Upper lobe of right lung (tissue), 1 donor: ENCODE results near the gene STARD5. TPM values are rescaled to one million over a fixed set of nuclear protein-coding genes. Genes with fewer than 3 reads are reported as not detected.

ENCODE experiments used
- ATAC-seq: fragments of 200-7000 bp; cut with Tn5 transposase; one replicate; pipeline ENCODE4 v1.9.1; 2020; ENCODE audit warnings: mild to moderate bottlenecking, moderate library complexity
- DNase-seq: peaks from one replicate; pipeline ENCODE4 v3.0.0-alpha.2; 2020
- H3K27ac ChIP-seq: fragments of 200-600 bp; one replicate; pipeline ENCODE4 v1.8.0; 2022
- H3K27me3 ChIP-seq: fragments of 200-600 bp; one replicate; pipeline ENCODE4 v1.8.0; 2022; ENCODE audit warnings: mild to moderate bottlenecking
- H3K36me3 ChIP-seq: fragments of 200-600 bp; one replicate; pipeline ENCODE4 v1.8.0; 2022
- H3K4me1 ChIP-seq: fragments of 200-600 bp; one replicate; pipeline ENCODE4 v1.8.0; 2022
- H3K4me3 ChIP-seq: fragments of 200-600 bp; one replicate; pipeline ENCODE4 v1.8.0; 2022; ENCODE audit warnings: mild to moderate bottlenecking
- H3K9me3 ChIP-seq: fragments of 200-600 bp; one replicate; pipeline ENCODE4 v1.8.0; 2022
- intact Hi-C: fragments of 100-400 bp; cut with DNase I; formaldehyde crosslinking; loops from one replicate; pipeline ENCODE4 v1.11.0; 2022
- total RNA-seq: library from RNA; stranded (reverse); fragmentation: NEBNext Ultra II Directional; extraction: Animal tissue kit (Norgen Biotek cat#: 25700); gene quantifications from one replicate; pipeline ENCODE4 v1.2.1, GENCODE V29; 2021
- TF ChIP-seq, protein P1 (sequence below): fragments of 200-600 bp; IDR thresholded peaks from one replicate; pipeline ENCODE4 v1.8.0; 2022; ENCODE audit warnings: antibody characterized with exemption
- donor health status: DM: no; HTN: yes; CAD: no; lungs with severe emphysema.

The STARD5 gene
- total RNA-seq, 1 donor from 2014 or later, result 5.4 TPM

GRCh38 chr15:81299156-81299555 lies 24.8 kb downstream of the STARD5 start:
- peak overlapping the region; percentile 79 for H3K27ac ChIP-seq
- DNase-seq, result no peak
- TF ChIP-seq, protein P1, sequence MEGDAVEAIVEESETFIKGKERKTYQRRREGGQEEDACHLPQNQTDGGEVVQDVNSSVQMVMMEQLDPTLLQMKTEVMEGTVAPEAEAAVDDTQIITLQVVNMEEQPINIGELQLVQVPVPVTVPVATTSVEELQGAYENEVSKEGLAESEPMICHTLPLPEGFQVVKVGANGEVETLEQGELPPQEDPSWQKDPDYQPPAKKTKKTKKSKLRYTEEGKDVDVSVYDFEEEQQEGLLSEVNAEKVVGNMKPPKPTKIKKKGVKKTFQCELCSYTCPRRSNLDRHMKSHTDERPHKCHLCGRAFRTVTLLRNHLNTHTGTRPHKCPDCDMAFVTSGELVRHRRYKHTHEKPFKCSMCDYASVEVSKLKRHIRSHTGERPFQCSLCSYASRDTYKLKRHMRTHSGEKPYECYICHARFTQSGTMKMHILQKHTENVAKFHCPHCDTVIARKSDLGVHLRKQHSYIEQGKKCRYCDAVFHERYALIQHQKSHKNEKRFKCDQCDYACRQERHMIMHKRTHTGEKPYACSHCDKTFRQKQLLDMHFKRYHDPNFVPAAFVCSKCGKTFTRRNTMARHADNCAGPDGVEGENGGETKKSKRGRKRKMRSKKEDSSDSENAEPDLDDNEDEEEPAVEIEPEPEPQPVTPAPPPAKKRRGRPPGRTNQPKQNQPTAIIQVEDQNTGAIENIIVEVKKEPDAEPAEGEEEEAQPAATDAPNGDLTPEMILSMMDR, result no peak
- intact Hi-C loops, result loop anchor here (10.0 kb wide), 1 partner anchor 646 kb away; no protein-coding TSS in a partner anchor
- H3K4me3 ChIP-seq, result peak overlapping the region; percentile 49
- no peaks in the 10 kb centered on the region for H3K27me3 ChIP-seq
- H3K9me3 ChIP-seq, result no peaks in the 10 kb centered on the region
- peaks cover 54% of the 10 kb centered on the region for H3K36me3 ChIP-seq
- H3K4me1 ChIP-seq, result peaks cover 66% of the 10 kb centered on the region
- no peak for ATAC-seq

- Histone ChIP-seq H3K4me3 (peak overlapping the region; percentile 49), H3K4me1 (peaks cover 63% of the 10 kb centered on the region), H3K9me3 (no peaks in the 10 kb centered on the region), H3K36me3 (peaks cover 54% of the 10 kb centered on the region), H3K27me3 (no peaks in the 10 kb centered on the region), H3K27ac (peak overlapping the region; percentile 79)
- TF ChIP-seq, protein P1, result no peak
- intact Hi-C loops, result loop anchor here (10.0 kb wide), 1 partner anchor 646 kb away; no protein-coding TSS in a partner anchor
- no peak for DNase-seq
- no peak for ATAC-seq
Measured at GRCh38 chr15:81298611-81299010, 25.3 kb downstream of the STARD5 start.

DNA sequence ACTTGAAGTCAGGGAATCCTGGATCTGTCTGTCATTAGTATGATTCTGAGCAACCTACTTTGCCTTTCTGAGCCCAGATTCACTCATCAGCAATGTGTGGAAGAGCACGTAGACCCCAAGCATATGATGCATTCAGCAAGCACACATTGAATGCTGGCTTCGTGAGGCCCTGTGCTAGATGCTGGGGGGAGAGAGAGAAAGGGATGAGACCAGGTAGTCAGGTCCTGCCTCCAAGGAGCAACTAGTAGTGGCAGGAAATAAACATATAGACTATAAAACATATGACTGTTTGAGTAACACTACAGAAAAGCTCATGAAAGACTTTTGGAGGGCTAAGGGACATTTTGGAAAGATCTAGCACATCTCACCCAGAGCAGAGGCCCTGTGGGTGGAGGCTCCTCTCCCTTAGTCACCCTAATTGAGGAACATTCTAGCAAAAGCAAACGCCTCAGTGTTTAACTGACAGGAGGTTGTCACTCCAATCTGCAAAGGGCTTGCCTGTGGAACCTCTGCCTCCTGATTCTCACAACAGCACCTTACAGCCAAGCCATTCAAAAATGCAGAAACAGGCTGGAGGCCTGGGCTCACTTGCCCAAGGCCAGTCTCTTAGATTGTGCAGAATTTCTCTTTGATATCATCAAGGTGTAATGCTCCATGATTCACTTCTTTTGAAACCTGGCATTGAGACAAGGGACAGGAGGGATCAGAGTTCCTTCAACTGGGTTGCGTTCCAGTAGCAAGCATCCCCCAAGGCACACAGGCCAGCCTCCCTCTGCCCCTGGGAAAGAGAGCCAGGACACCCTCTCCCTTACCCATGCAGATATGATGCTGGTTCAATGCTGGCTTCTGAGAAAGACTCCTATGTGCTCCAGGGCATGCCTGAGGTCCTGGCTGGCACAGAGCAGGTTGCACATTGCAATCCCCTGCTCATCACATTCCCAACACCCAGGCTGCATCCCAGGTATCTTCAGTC lies 26.1 kb downstream of the STARD5 start:
- DNase-seq (no peak), ATAC-seq (peak; percentile 48)
- H3K9me3 ChIP-seq, result no peaks in the 10 kb centered on the region
- TF ChIP-seq, protein P1, result no peak
- H3K27ac ChIP-seq, result peak overlapping the region; percentile 79
- H3K27me3 ChIP-seq, result no peaks in the 10 kb centered on the region
- H3K4me3 ChIP-seq, result peak overlapping the region; percentile 49
- intact Hi-C loops, result loop anchor here (10.0 kb wide), 1 partner anchor 647 kb away; no protein-coding TSS in a partner anchor
- H3K4me1 ChIP-seq, result peaks cover 59% of the 10 kb centered on the region
- peaks cover 55% of the 10 kb centered on the region for H3K36me3 ChIP-seq

DNA sequence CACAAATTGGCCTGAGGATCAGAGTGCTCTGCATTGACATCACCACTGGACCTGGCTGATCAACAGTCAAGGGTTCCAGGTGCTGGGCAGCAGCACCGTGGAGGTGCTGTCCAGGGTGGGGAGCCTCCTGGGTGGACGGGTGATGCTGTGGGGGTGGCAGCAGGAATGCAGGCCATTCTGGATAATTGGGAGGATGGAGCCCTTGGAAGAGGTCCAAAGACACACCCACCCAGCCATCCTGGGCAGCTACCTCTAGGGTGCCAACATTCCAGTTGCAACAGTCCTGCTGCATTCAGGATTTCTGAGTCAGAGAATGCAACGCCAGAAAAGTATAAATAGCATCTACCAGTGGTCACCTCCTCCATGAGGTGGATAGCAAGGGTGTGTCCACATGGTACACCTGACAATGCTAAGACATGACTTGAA lies 26.8 kb downstream of the STARD5 start:
- Histone ChIP-seq H3K27me3 (no peaks in the 10 kb centered on the region), H3K36me3 (peaks cover 55% of the 10 kb centered on the region), H3K27ac (peak overlapping the region; percentile 79), H3K4me1 (peaks cover 53% of the 10 kb centered on the region), H3K9me3 (no peaks in the 10 kb centered on the region), H3K4me3 (peak overlapping the region; percentile 49)
- TF ChIP-seq, protein P1, result no peak
- no peak for ATAC-seq
- intact Hi-C loops, result loop anchor here (10.0 kb wide), 1 partner anchor 648 kb away; no protein-coding TSS in a partner anchor
- no peak for DNase-seq

- DNase-seq, result peak; percentile 72
- Histone ChIP-seq H3K9me3 (no peaks in the 10 kb centered on the region), H3K27ac (peak overlapping the region; percentile 79), H3K27me3 (no peaks in the 10 kb centered on the region), H3K36me3 (peaks cover 55% of the 10 kb centered on the region), H3K4me1 (peaks cover 48% of the 10 kb centered on the region), H3K4me3 (peak overlapping the region; percentile 49)
- intact Hi-C loops, result loop anchor here (10.0 kb wide), 1 partner anchor 648 kb away; no protein-coding TSS in a partner anchor
- TF ChIP-seq, protein P1, result no peak
- ATAC-seq, result peak; percentile 81
Measured at GRCh38 chr15:81296673-81297072, 27.3 kb downstream of the STARD5 start.
